B cell (primary cell): Measurements from ENCODE around the gene TYRP1. TPM values are rescaled to one million over a fixed set of nuclear protein-coding genes. Genes with fewer than 3 reads are reported as not detected.

Source experiments
- ATAC-seq: fragments of 200-7000 bp; cut with Tn5 transposase; one replicate; pipeline ENCODE4 v1.10.0; 2021; ENCODE audit warnings: low read depth, mild to moderate bottlenecking, moderate number of reproducible peaks, moderate library complexity
- CTCF ChIA-PET: fragments of 350-600 bp; sonication (Branson Sonifier 250); formaldehyde crosslinking; loops from one replicate; lab custom pipeline; 2021; ENCODE audit warnings: antibody characterized with exemption, inconsistent platforms; lab: Charles Lee
- POLR2A ChIA-PET: fragments of 350-600 bp; sonication (Branson Sonifier 250); formaldehyde crosslinking; loops from one replicate; lab custom pipeline; 2021; ENCODE audit warnings: antibody characterized with exemption; lab: Charles Lee
- DNase-seq: peaks from one replicate; pipeline ENCODE4 v3.0.0; 2013
- H2AFZ ChIP-seq: 2 replicates; pipeline ENCODE4 v1.6.1; 2012; ENCODE audit warnings: mild to moderate bottlenecking, low read depth, low read length; ENCODE audit not compliant: insufficient read depth, poor library complexity, severe bottlenecking
- H3K27ac ChIP-seq, 2 donors: 1 replicate in 1 of 2; 2 replicates in 1 of 2; pipeline ENCODE4 v1.5.1; 2012 to 2013; ENCODE audit warnings: low read length in 2 of 2, mild to moderate bottlenecking in 2 of 2, moderate library complexity in 1 of 2
- H3K27me3 ChIP-seq, 4 experiments: fragments of 200-600 bp in 1 of 4; sonication (generic) in 1 of 4; replicated peaks in 1 of 4; 1 replicate in 2 of 4; 2 replicates in 2 of 4; pipeline versions ENCODE4 v1.6.1 to v1.7.0; 2013 to 2016; ENCODE audit warnings: low read length in 3 of 4, mild to moderate bottlenecking in 2 of 4, mixed read lengths in 1 of 4, moderate library complexity in 1 of 4; ENCODE audit not compliant: insufficient read depth in 4 of 4, control insufficient read depth in 3 of 4; ENCODE audit errors: control extremely low read depth in 1 of 4
- H3K36me3 ChIP-seq, 2 experiments: replicated peaks in 1 of 2; 1 replicate in 1 of 2; 2 replicates in 1 of 2; pipeline versions ENCODE4 v1.6.1 to v1.7.1; 2013; ENCODE audit warnings: low read length in 1 of 2; ENCODE audit not compliant: insufficient read depth in 2 of 2, control insufficient read depth in 1 of 2; ENCODE audit errors: control extremely low read depth in 1 of 2, extremely low read depth in 1 of 2
- H3K4me1 ChIP-seq, 2 donors: fragments of 200-600 bp in 1 of 2; sonication (generic) in 1 of 2; 1 replicate in 1 of 2; 2 replicates in 1 of 2; pipeline versions ENCODE4 v1.5.1 to v1.6.1; 2013 to 2017; ENCODE audit warnings: low read length in 2 of 2; ENCODE audit not compliant: control insufficient read depth in 2 of 2, insufficient read depth in 2 of 2
- H3K4me2 ChIP-seq: replicated peaks from 2 replicates; pipeline ENCODE3; 2012; ENCODE audit warnings: mild to moderate bottlenecking, low read depth, low read length; ENCODE audit not compliant: poor library complexity, severe bottlenecking
- H3K4me3 ChIP-seq, 5 experiments: fragments of 200-600 bp in 1 of 5; sonication (generic) in 1 of 5; 1 replicate in 3 of 5; 2 replicates in 2 of 5; pipeline versions ENCODE4 v1.5.1 to v1.7.0; 2011 to 2016; ENCODE audit warnings: low read length in 4 of 5, mild to moderate bottlenecking in 4 of 5, low read depth in 2 of 5, control low read depth in 1 of 5, moderate library complexity in 1 of 5; ENCODE audit not compliant: insufficient read depth in 1 of 5; ENCODE audit errors: control extremely low read depth in 1 of 5, extremely low read depth in 1 of 5
- H3K79me2 ChIP-seq: fragments of 200-600 bp; sonication (generic); one replicate; pipeline ENCODE4 v1.6.0; 2016; ENCODE audit warnings: low read length; ENCODE audit not compliant: control insufficient read depth, insufficient read depth
- H3K9ac ChIP-seq: fragments of 200-600 bp; sonication (generic); 2 replicates; pipeline ENCODE4 v1.6.1; 2017; ENCODE audit warnings: mild to moderate bottlenecking, low read length, moderate library complexity
- H3K9me3 ChIP-seq, 3 donors: one replicate each; pipeline versions ENCODE4 v1.6.1 to v1.7.1; 2013; ENCODE audit warnings: low read length in 2 of 3; ENCODE audit not compliant: control insufficient read depth in 2 of 3, insufficient read depth in 1 of 3; ENCODE audit errors: control extremely low read depth in 1 of 3
- H4K20me1 ChIP-seq: 2 replicates; pipeline ENCODE4 v1.6.0; 2012; ENCODE audit warnings: mild to moderate bottlenecking, low read length; ENCODE audit not compliant: insufficient read depth, control insufficient read depth, poor library complexity, severe bottlenecking
- H3K27ac Mint-ChIP-seq: one replicate; pipeline ENCODE4 v1.8.0; 2021; ENCODE audit warnings: mixed read lengths
- H3K27me3 Mint-ChIP-seq: one replicate; pipeline ENCODE4 v1.8.0; 2021; ENCODE audit warnings: mixed read lengths
- H3K4me1 Mint-ChIP-seq: one replicate; pipeline ENCODE4 v1.8.0; 2021; ENCODE audit warnings: mixed read lengths
- H3K4me3 Mint-ChIP-seq: one replicate; pipeline ENCODE4 v1.8.0; 2021; ENCODE audit warnings: mixed read lengths
- H3K9me3 Mint-ChIP-seq: one replicate; pipeline ENCODE4 v1.8.0; 2022; ENCODE audit warnings: mixed read lengths; ENCODE audit not compliant: insufficient read depth
- EZH2 ChIP-seq: IDR thresholded peaks from 2 replicates; pipeline ENCODE4 v1.6.1; 2012; ENCODE audit warnings: borderline replicate concordance, low read depth, mild to moderate bottlenecking, moderate library complexity, low read length; ENCODE audit not compliant: insufficient read depth, poor library complexity, severe bottlenecking
- WGBS: methylation state at CpG from one replicate; pipeline ENCODE4 v1.1.5; 2013; ENCODE audit warnings: missing lambda C conversion rate; ENCODE audit not compliant: insufficient coverage; 5-methylcytosine and 5-hydroxymethylcytosine counted together
- intact Hi-C: fragments of 100-400 bp; cut with micrococcal nuclease; formaldehyde crosslinking; loops from one replicate; pipeline ENCODE4 v1.10.0; 2022
- polyA plus RNA-seq: library from polyadenylated mRNA; depleted of rRNA; stranded (reverse); fragments of >200 nt; gene quantifications from 2 replicates; pipeline ENCODE4 v1.2.3, GENCODE V29; 2012
- total RNA-seq, 2 donors: library from RNA; stranded (reverse); fragments of 120-200 nt in 1 of 2; gene quantifications; 1 replicate in 1 of 2; 2 replicates in 1 of 2; pipeline versions ENCODE4 v1.2.3 to v1.2.4, GENCODE V29; 2013 to 2022
- TF ChIP-seq, protein P1 (sequence below): fragments of 200-600 bp; IDR thresholded peaks from one replicate; pipeline ENCODE4 v1.8.0; 2022; ENCODE audit warnings: antibody characterized with exemption, mild to moderate bottlenecking

The TYRP1 gene
- total and polyA plus RNA-seq, 2 donors (not counting 1 experiment from before 2014, with no cell fraction given): not detected

DNA sequence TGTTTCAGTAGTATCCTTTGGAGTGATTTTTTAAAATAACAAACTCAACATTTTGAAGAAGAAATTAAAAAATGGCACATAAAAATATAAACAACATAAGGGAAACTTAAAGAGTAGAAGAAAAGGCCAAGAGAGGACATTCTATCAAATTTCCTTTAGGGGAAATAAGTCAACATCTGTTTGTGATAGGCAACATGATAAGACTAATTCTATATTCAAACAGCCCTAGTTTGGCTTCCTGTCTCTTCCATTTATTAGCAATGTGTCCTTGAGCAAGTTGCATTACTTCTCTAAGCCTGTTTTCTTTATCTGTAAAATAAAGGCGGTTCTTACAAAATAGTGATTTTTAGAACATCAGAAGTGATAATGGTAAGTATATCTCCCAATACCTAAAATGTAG lies 24.7 kb downstream of the TYRP1 start:
- ATAC-seq (no peak), DNase-seq (no peak)
- ChIA-PET CTCF (no interaction called here), POLR2A (no interaction called here)
- H3K4me1 Mint-ChIP-seq: no peaks in the 10 kb centered on the region
- TF ChIP-seq, protein P1, sequence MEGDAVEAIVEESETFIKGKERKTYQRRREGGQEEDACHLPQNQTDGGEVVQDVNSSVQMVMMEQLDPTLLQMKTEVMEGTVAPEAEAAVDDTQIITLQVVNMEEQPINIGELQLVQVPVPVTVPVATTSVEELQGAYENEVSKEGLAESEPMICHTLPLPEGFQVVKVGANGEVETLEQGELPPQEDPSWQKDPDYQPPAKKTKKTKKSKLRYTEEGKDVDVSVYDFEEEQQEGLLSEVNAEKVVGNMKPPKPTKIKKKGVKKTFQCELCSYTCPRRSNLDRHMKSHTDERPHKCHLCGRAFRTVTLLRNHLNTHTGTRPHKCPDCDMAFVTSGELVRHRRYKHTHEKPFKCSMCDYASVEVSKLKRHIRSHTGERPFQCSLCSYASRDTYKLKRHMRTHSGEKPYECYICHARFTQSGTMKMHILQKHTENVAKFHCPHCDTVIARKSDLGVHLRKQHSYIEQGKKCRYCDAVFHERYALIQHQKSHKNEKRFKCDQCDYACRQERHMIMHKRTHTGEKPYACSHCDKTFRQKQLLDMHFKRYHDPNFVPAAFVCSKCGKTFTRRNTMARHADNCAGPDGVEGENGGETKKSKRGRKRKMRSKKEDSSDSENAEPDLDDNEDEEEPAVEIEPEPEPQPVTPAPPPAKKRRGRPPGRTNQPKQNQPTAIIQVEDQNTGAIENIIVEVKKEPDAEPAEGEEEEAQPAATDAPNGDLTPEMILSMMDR: no peak
- TF ChIP-seq EZH2: no peak
- Histone ChIP-seq H3K9ac (no peak overlapping the region), H3K4me2 (no peak overlapping the region), H4K20me1 (no peaks in the 10 kb centered on the region), H3K4me3 (no peak overlapping the region), H3K9me3 (no peaks in the 10 kb centered on the region), H3K27ac (no peak overlapping the region), H3K27me3 (no peaks in the 10 kb centered on the region), H2AFZ (no peak overlapping the region), H3K36me3 (no peaks in the 10 kb centered on the region), H3K4me1 (no peaks in the 10 kb centered on the region), H3K79me2 (no peaks in the 10 kb centered on the region)
- H3K27ac Mint-ChIP-seq: no peak overlapping the region
- H3K9me3 Mint-ChIP-seq: no peaks in the 10 kb centered on the region
- H3K27me3 Mint-ChIP-seq: no peaks in the 10 kb centered on the region
- H3K4me3 Mint-ChIP-seq: no peak overlapping the region
- no CpG with 5 or more reads among the region's 1 CpG for WGBS
- intact Hi-C loops: no loop called here

DNA sequence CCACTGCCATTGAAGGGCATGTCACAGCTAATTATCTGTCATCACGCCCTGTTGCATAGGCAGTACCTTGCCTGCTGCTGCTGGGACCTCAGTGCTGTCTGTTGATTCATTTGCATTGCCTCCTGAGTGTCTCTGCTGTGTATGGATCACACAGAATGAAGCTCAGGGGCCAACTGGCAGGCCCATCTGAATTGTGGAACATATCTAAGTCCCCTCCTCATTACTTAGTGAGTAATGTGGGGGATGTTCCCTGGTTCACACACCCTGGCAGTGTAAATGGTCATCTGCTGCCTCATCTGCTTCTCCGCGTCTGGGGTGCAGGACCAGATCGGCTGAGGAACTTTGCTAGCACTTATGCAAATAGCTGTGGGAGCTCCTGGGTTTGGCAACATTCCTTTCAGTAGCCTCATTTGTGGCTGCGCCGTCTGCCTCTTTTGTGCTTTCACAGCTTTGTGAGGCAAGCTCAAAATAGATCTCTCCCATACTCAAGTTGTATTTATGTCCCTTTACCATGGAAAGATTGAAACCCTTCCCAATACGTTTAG lies 25.4 kb downstream of the TYRP1 start:
- H3K27me3 Mint-ChIP-seq: no peaks in the 10 kb centered on the region
- no peak for DNase-seq
- no peak overlapping the region for H3K4me3 Mint-ChIP-seq
- H3K9ac ChIP-seq: no peak overlapping the region
- H3K36me3 ChIP-seq: no peaks in the 10 kb centered on the region
- no peaks in the 10 kb centered on the region for H3K9me3 Mint-ChIP-seq
- H3K79me2 ChIP-seq: no peaks in the 10 kb centered on the region
- no peaks in the 10 kb centered on the region for H3K4me1 Mint-ChIP-seq
- 86% methylated on average over 6 of the region's 7 CpGs for WGBS
- intact Hi-C loops: no loop called here
- no peaks in the 10 kb centered on the region for H3K9me3 ChIP-seq
- no peak overlapping the region for H3K27ac Mint-ChIP-seq
- no peak for TF ChIP-seq EZH2
- TF ChIP-seq, protein P1: no peak
- H3K27me3 ChIP-seq: no peaks in the 10 kb centered on the region
- ATAC-seq: no peak
- no peak overlapping the region for H3K4me2 ChIP-seq
- H2AFZ ChIP-seq: no peak overlapping the region
- ChIA-PET POLR2A (no interaction called here), CTCF (interaction anchor here (0.6 kb wide), 1 partner anchor 311 kb away, joined by 5 read pairs; no protein-coding TSS in a partner anchor)
- no peaks in the 10 kb centered on the region for H3K4me1 ChIP-seq
- no peaks in the 10 kb centered on the region for H4K20me1 ChIP-seq
- H3K4me3 ChIP-seq: no peak overlapping the region
- H3K27ac ChIP-seq: no peak overlapping the region
